GM12873 (cell line): ENCODE measurements around the gene STING1.

ENCODE experiments used
- TF ChIP-seq, protein P1 (sequence below): IDR thresholded peaks from 2 replicates; pipeline ENCODE4 v1.5.1; 2012; ENCODE audit warnings: low read depth, mild to moderate bottlenecking, moderate library complexity, low read length, control low read depth; ENCODE audit not compliant: insufficient read depth; ENCODE audit errors: missing control alignments

STING1 gene

GRCh38 chr5:139494256-139494655, 11.7 kb upstream of the STING1 start:
- TF ChIP-seq, protein P1, sequence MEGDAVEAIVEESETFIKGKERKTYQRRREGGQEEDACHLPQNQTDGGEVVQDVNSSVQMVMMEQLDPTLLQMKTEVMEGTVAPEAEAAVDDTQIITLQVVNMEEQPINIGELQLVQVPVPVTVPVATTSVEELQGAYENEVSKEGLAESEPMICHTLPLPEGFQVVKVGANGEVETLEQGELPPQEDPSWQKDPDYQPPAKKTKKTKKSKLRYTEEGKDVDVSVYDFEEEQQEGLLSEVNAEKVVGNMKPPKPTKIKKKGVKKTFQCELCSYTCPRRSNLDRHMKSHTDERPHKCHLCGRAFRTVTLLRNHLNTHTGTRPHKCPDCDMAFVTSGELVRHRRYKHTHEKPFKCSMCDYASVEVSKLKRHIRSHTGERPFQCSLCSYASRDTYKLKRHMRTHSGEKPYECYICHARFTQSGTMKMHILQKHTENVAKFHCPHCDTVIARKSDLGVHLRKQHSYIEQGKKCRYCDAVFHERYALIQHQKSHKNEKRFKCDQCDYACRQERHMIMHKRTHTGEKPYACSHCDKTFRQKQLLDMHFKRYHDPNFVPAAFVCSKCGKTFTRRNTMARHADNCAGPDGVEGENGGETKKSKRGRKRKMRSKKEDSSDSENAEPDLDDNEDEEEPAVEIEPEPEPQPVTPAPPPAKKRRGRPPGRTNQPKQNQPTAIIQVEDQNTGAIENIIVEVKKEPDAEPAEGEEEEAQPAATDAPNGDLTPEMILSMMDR: no peak

- TF ChIP-seq, protein P1: no peak
Measured at GRCh38 chr5:139492700-139493192, 10.2 kb upstream of the STING1 start.

DNA sequence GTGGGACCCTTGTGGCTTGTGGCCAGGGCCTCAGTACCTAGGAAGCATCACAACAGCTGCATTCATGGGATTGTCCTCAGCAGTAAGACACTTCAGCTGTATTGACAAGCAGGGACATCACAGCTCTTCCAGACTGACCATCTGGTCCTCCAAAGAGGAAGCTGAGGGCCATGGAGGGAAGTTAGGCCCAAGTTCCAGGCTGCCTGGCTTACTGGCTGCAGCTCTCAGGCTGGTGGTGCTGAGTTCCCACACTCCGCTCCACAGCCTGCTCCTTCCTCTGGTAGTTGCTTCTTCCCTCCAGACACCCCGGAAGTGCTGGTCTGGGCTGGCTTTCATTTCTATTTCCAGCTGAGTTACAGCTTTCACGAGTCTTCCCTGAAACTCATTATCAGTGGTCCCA, 5.7 kb upstream of the STING1 start:
- TF ChIP-seq, protein P1: no peak

DNA sequence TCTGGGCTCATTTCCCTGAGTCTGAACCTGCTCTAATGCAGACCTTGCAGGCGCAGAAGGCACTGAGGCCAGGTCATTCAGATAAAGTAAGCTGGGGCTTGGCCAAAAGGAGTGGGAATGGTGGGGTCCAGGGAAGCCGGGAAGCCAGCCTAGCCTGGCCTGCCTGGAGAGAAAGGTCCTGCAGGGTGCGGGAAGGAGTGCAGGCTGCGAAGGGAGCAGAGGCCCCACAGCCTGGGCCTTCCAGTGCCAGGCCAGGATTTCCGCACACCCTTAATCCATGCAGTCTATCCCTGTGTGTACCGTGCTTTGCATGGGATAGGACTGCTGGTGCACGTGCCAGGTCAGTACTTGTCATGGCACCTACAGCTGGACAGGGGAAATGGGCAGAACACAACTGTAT, 3.6 kb upstream of the STING1 start:
- TF ChIP-seq, protein P1: no peak

GRCh38 chr5:139481580-139482049, 943 bp downstream of the STING1 start:
- TF ChIP-seq, protein P1: peak; percentile 20

DNA sequence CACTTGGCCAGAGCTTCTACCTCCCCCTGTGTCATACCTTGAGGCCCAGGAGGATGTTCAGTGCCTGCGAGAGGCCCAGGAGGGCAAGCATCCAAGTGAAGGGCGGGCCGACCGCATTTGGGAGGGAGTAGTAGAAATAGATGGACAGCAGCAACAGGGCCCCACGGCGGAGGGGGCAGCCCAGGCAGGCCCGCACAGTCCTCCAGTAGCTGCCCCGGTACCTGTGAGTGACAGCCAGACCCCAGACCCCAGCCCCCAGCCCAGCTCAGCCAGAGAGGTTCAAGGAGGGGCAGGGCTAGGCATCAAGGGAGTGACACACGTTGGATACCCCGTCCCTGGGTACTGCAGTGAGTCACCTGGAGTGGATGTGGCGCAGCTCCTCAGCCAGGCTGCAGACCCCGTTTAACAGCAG, 1.4 kb downstream of the STING1 start:
- TF ChIP-seq, protein P1: no peak

- TF ChIP-seq, protein P1: no peak
Measured at GRCh38 chr5:139475865-139476617, 6.5 kb downstream of the STING1 start.
